HEK293 (cell line): Measurements from ENCODE around the gene B4GAT1.
"Not testable (repeated sequence)": the region's sequence is repeated elsewhere in the genome, so short reads cannot be mapped to it uniquely, and the experiment has no call there.

Experiments
- SETDB1 ChIP-seq: IDR thresholded peaks from one replicate; pipeline ENCODE4 v1.6.1; 2017; ENCODE audit warnings: mild to moderate bottlenecking, low read length, moderate library complexity, mixed read lengths; ENCODE audit not compliant: insufficient read length
- ZNF140 ChIP-seq: fragments of 450-650 bp; formaldehyde crosslinking; IDR thresholded peaks from 2 replicates; pipeline ENCODE4 v1.5.1; 2016; ENCODE audit warnings: missing biosample characterization, missing genetic modification characterization
- ZNF416 ChIP-seq: fragments of 450-650 bp; formaldehyde crosslinking; IDR thresholded peaks from 2 replicates; pipeline ENCODE4 v1.5.1; 2016; ENCODE audit warnings: missing biosample characterization, missing genetic modification characterization
- ZNF558 ChIP-seq: fragments of 450-650 bp; formaldehyde crosslinking; IDR thresholded peaks from 2 replicates; pipeline ENCODE4 v1.5.1; 2016; ENCODE audit warnings: missing biosample characterization, missing genetic modification characterization
- TF ChIP-seq, protein P1 (sequence below): fragments of 450-650 bp; formaldehyde crosslinking; IDR thresholded peaks from 2 replicates; pipeline ENCODE4 v1.5.1; 2016; ENCODE audit warnings: missing biosample characterization, missing genetic modification characterization
- TF ChIP-seq, protein P2 (sequence below): fragments of 450-650 bp; formaldehyde crosslinking; IDR thresholded peaks from 2 replicates; pipeline ENCODE4 v1.5.1; 2016; ENCODE audit warnings: missing biosample characterization, missing genetic modification characterization

DNA sequence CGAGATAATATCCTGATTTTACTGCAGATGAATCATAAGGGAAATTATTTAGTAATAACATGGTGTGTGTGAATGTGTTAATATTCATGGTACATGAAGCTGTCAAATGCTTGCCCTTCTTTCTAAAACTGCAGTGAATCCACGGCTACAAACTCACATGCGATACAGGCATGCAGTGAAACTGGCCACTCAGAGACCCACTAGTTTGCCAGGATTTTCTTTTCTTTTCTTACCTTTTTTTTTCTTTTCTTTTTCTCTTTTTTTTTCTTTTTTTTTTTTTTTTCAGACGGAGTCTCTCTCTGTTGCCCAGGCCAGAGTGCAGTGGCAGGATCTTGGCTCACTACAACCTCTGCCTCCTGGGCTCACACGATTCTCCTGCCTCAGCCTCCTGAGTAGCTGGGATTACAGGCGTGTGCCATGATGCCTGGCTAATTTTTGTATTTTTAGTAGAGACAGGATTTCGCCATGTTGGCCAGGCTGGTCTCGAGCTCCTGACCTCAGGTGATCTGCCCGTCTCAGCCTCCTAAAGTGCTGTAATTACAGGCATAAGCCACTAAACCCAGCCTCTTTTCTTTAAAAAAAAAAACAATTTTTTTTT lies 26.4 kb upstream of the B4GAT1 start:
- TF ChIP-seq, protein P1, sequence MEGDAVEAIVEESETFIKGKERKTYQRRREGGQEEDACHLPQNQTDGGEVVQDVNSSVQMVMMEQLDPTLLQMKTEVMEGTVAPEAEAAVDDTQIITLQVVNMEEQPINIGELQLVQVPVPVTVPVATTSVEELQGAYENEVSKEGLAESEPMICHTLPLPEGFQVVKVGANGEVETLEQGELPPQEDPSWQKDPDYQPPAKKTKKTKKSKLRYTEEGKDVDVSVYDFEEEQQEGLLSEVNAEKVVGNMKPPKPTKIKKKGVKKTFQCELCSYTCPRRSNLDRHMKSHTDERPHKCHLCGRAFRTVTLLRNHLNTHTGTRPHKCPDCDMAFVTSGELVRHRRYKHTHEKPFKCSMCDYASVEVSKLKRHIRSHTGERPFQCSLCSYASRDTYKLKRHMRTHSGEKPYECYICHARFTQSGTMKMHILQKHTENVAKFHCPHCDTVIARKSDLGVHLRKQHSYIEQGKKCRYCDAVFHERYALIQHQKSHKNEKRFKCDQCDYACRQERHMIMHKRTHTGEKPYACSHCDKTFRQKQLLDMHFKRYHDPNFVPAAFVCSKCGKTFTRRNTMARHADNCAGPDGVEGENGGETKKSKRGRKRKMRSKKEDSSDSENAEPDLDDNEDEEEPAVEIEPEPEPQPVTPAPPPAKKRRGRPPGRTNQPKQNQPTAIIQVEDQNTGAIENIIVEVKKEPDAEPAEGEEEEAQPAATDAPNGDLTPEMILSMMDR (tag by site-specific recombination), result not testable (repeated sequence)
- TF ChIP-seq, protein P2, sequence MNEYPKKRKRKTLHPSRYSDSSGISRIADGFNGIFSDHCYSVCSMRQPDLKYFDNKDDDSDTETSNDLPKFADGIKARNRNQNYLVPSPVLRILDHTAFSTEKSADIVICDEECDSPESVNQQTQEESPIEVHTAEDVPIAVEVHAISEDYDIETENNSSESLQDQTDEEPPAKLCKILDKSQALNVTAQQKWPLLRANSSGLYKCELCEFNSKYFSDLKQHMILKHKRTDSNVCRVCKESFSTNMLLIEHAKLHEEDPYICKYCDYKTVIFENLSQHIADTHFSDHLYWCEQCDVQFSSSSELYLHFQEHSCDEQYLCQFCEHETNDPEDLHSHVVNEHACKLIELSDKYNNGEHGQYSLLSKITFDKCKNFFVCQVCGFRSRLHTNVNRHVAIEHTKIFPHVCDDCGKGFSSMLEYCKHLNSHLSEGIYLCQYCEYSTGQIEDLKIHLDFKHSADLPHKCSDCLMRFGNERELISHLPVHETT (tag by site-specific recombination), result not testable (repeated sequence)
- not testable (repeated sequence) for TF ChIP-seq SETDB1; ZNF558 (tag by site-specific recombination); ZNF416 (tag by site-specific recombination); ZNF140 (tag by site-specific recombination)
